Measurements from ENCODE around the gene ITGB5. TPM values are rescaled to one million over a fixed set of nuclear protein-coding genes. Genes with fewer than 3 reads are reported as not detected.

The ITGB5 gene
- total RNA-seq, 1 experiment from 2014 or later: 67.2 TPM

GRCh38 chr3:124767264-124767663, 119.9 kb downstream of the ITGB5 start:
- Histone ChIP-seq H4K20me1 (ENCODE audit: low read length) (no peaks in the 10 kb centered on the region), H3K9ac (ENCODE audit: low read length) (no peak overlapping the region), H3K27me3 (ENCODE audit: low read length) (no peaks in the 10 kb centered on the region), H3K36me3 (ENCODE audit: low read depth, low read length) (no peaks in the 10 kb centered on the region), H2AFZ (ENCODE audit: low read length) (no peak overlapping the region), H3K4me1 (ENCODE audit: insufficient read depth, low read length) (no peaks in the 10 kb centered on the region), H3K4me2 (ENCODE audit: low read length) (no peak overlapping the region), H3K4me3 (ENCODE audit: low read length) (no peak overlapping the region), H3K9me3 (ENCODE audit: low read length) (no peaks in the 10 kb centered on the region), H3F3A (ENCODE audit: low read length, unreplicated experiment) (no peaks in the 10 kb centered on the region), H3K27ac (ENCODE audit: low read length) (no peak overlapping the region), H3K79me2 (ENCODE audit: low read length) (no peaks in the 10 kb centered on the region), H3K9me2 (replicated peaks; ENCODE audit: low read length) (no peaks in the 10 kb centered on the region)
- ChIA-PET CTCF (no interaction called here), POLR2A (ENCODE audit: unreplicated experiment) (no interaction called here)
- TF ChIP-seq EZH2 (IDR thresholded peaks at IDR 0.05; ENCODE audit: low read length, unreplicated experiment): no peak
- TF ChIP-seq EZH2phosphoT487 (IDR thresholded peaks at IDR 0.05; ENCODE audit: borderline replicate concordance, low read length): no peak
- TF ChIP-seq CTCF (conservative IDR thresholded peaks at IDR 0.05; ENCODE audit: low read depth, low read length): no peak
- no TSS peak for BruUV-seq (replicated peaks)
- DNase-seq (no peak), ATAC-seq (no peak)
- intact Hi-C loops (cut with micrococcal nuclease): no loop called here

- no peak for DNase-seq
- H4K20me1 ChIP-seq (ENCODE audit: low read length): no peaks in the 10 kb centered on the region
- no peak overlapping the region for H3K4me2 ChIP-seq (ENCODE audit: low read length)
- ChIA-PET POLR2A (ENCODE audit: unreplicated experiment) (no interaction called here), CTCF (no interaction called here)
- no peak overlapping the region for H2AFZ ChIP-seq (ENCODE audit: low read length)
- TF ChIP-seq CTCF (conservative IDR thresholded peaks at IDR 0.05; ENCODE audit: low read depth, low read length) (no peak), EZH2 (IDR thresholded peaks at IDR 0.05; ENCODE audit: low read length, unreplicated experiment) (no peak), EZH2phosphoT487 (IDR thresholded peaks at IDR 0.05; ENCODE audit: borderline replicate concordance, low read length) (no peak)
- H3K9ac ChIP-seq (ENCODE audit: low read length): no peak overlapping the region
- intact Hi-C loops (cut with micrococcal nuclease): no loop called here
- no peaks in the 10 kb centered on the region for H3K79me2 ChIP-seq (ENCODE audit: low read length)
- H3K27me3 ChIP-seq (ENCODE audit: low read length): no peaks in the 10 kb centered on the region
- ATAC-seq: no peak
- H3K4me1 ChIP-seq (ENCODE audit: insufficient read depth, low read length): no peaks in the 10 kb centered on the region
- H3K9me3 ChIP-seq (ENCODE audit: low read length): no peaks in the 10 kb centered on the region
- no peak overlapping the region for H3K27ac ChIP-seq (ENCODE audit: low read length)
- H3K9me2 ChIP-seq (replicated peaks; ENCODE audit: low read length): no peaks in the 10 kb centered on the region
- no peak overlapping the region for H3K4me3 ChIP-seq (ENCODE audit: low read length)
- no peaks in the 10 kb centered on the region for H3K36me3 ChIP-seq (ENCODE audit: low read depth, low read length)
- BruUV-seq (replicated peaks): no TSS peak
- no peaks in the 10 kb centered on the region for H3F3A ChIP-seq (ENCODE audit: low read length, unreplicated experiment)
Observed at GRCh38 chr3:124766113-124767095, 120.8 kb downstream of the ITGB5 start.

GRCh38 chr3:124765197-124765840, 121.8 kb downstream of the ITGB5 start:
- no peak for DNase-seq
- no peaks in the 10 kb centered on the region for H3K9me2 ChIP-seq (replicated peaks; ENCODE audit: low read length)
- no peaks in the 10 kb centered on the region for H3K27me3 ChIP-seq (ENCODE audit: low read length)
- ChIA-PET POLR2A (ENCODE audit: unreplicated experiment) (no interaction called here), CTCF (no interaction called here)
- no peak overlapping the region for H2AFZ ChIP-seq (ENCODE audit: low read length)
- no peaks in the 10 kb centered on the region for H3K79me2 ChIP-seq (ENCODE audit: low read length)
- TF ChIP-seq CTCF (conservative IDR thresholded peaks at IDR 0.05; ENCODE audit: low read depth, low read length) (no peak), EZH2phosphoT487 (IDR thresholded peaks at IDR 0.05; ENCODE audit: borderline replicate concordance, low read length) (no peak), EZH2 (IDR thresholded peaks at IDR 0.05; ENCODE audit: low read length, unreplicated experiment) (no peak)
- no peaks in the 10 kb centered on the region for H3F3A ChIP-seq (ENCODE audit: low read length, unreplicated experiment)
- no peak overlapping the region for H3K4me2 ChIP-seq (ENCODE audit: low read length)
- no peaks in the 10 kb centered on the region for H4K20me1 ChIP-seq (ENCODE audit: low read length)
- no peak overlapping the region for H3K27ac ChIP-seq (ENCODE audit: low read length)
- intact Hi-C loops (cut with micrococcal nuclease): no loop called here
- no peaks in the 10 kb centered on the region for H3K9me3 ChIP-seq (ENCODE audit: low read length)
- H3K4me3 ChIP-seq (ENCODE audit: low read length): no peak overlapping the region
- no peak overlapping the region for H3K9ac ChIP-seq (ENCODE audit: low read length)
- H3K36me3 ChIP-seq (ENCODE audit: low read depth, low read length): no peaks in the 10 kb centered on the region
- BruUV-seq (replicated peaks): no TSS peak
- H3K4me1 ChIP-seq (ENCODE audit: insufficient read depth, low read length): no peaks in the 10 kb centered on the region
- no peak for ATAC-seq
